Breast epithelium (tissue), 3 donors: ENCODE data around the gene TEX9.

Experiments used
- POLR2A ChIP-seq: fragments of 450-650 bp; IDR thresholded peaks from one replicate; pipeline ENCODE4 v1.6.1; 2016; ENCODE audit warnings: antibody characterized with exemption, mild to moderate bottlenecking, moderate library complexity
- POLR2AphosphoS5 ChIP-seq, 3 donors: sonication (generic); formaldehyde crosslinking; IDR thresholded peaks; one replicate each; pipeline ENCODE4 v1.6.1; 2017; ENCODE audit warnings: antibody characterized with exemption in 3 of 3
- TF ChIP-seq, protein P1 (sequence below), 3 donors: fragments of 450-650 bp; IDR thresholded peaks; one replicate each; pipeline ENCODE4 v1.5.1; 2016 to 2017; ENCODE audit warnings: antibody characterized with exemption in 3 of 3, mild to moderate bottlenecking in 3 of 3, moderate library complexity in 3 of 3

DNA sequence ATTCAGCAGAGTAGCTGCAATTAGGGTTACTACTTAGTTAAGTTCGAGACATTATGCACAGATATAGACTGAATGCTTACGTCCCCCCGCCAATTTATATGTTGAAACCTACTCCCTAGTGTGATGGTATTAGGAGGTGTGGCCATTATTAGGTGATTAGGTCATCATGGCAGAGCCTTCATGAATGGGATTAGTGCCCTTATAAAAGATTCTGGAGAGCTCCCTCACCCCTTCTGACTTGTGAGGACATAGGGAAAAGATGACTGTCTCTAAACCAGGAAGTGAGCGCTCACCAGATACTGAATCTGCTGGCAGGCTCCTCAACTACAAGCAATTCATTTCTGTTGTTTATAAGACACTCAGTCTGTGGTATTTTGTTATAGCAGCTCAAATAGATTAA lies 25.6 kb upstream of the TEX9 start:
- TF ChIP-seq POLR2AphosphoS5 (IDR thresholded peaks at IDR 0.05): no peak
- no peak for TF ChIP-seq POLR2A
- TF ChIP-seq, protein P1, sequence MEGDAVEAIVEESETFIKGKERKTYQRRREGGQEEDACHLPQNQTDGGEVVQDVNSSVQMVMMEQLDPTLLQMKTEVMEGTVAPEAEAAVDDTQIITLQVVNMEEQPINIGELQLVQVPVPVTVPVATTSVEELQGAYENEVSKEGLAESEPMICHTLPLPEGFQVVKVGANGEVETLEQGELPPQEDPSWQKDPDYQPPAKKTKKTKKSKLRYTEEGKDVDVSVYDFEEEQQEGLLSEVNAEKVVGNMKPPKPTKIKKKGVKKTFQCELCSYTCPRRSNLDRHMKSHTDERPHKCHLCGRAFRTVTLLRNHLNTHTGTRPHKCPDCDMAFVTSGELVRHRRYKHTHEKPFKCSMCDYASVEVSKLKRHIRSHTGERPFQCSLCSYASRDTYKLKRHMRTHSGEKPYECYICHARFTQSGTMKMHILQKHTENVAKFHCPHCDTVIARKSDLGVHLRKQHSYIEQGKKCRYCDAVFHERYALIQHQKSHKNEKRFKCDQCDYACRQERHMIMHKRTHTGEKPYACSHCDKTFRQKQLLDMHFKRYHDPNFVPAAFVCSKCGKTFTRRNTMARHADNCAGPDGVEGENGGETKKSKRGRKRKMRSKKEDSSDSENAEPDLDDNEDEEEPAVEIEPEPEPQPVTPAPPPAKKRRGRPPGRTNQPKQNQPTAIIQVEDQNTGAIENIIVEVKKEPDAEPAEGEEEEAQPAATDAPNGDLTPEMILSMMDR (IDR thresholded peaks at IDR 0.05): no peak
